H1 (cell line): ENCODE results near the gene KHDRBS1. TPM values are rescaled to one million over a fixed set of nuclear protein-coding genes. Genes with fewer than 3 reads are reported as not detected.
"Not testable (repeated sequence)": the region's sequence is repeated elsewhere in the genome, so short reads cannot be mapped to it uniquely, and the experiment has no call there.

Experiments
- CTCF ChIA-PET: fragments of 300-600 bp; sonication (Branson Sonifier 250); formaldehyde crosslinking; loops from one replicate; lab custom pipeline; 2021; ENCODE audit not compliant: partially characterized antibody; lab: Charles Lee
- POLR2A ChIA-PET: fragments of 300-600 bp; sonication (Branson Sonifier 250); formaldehyde crosslinking; loops from one replicate; lab custom pipeline; 2021; ENCODE audit warnings: inconsistent platforms; ENCODE audit not compliant: partially characterized antibody; lab: Charles Lee
- DNase-seq, 2 experiments: peaks; one replicate each; pipeline versions ENCODE4 v3.0.0 to v3.0.0-alpha.2; 2010 to 2022; ENCODE audit warnings: low spot score in 2 of 2, low read depth in 1 of 2, mixed read lengths in 1 of 2
- FAIRE-seq: peaks from 2 replicates; lab custom pipeline; 2011; peaks lifted over from hg19 to GRCh38; lab: Jason Lieb, UNC
- H2AFZ ChIP-seq: 2 replicates; pipeline ENCODE4 v1.8.1; 2012; ENCODE audit warnings: low read length, inconsistent platforms
- H2AK5ac ChIP-seq: 2 replicates; pipeline ENCODE4 v1.6.1; 2013; ENCODE audit warnings: low read depth, low read length
- H2BK120ac ChIP-seq: replicated peaks from 2 replicates; pipeline ENCODE3; 2013; ENCODE audit warnings: low read depth, low read length, inconsistent platforms
- H2BK12ac ChIP-seq: 2 replicates; pipeline ENCODE4 v1.6.1; 2013; ENCODE audit warnings: low read depth, low read length
- H2BK15ac ChIP-seq: 2 replicates; pipeline ENCODE4 v1.6.1; 2013; ENCODE audit warnings: low read length
- H2BK20ac ChIP-seq: 2 replicates; pipeline ENCODE4 v1.6.1; 2013; ENCODE audit warnings: low read length
- H2BK5ac ChIP-seq: 2 replicates; pipeline ENCODE4 v1.6.1; 2013; ENCODE audit warnings: low read depth, low read length
- H3K14ac ChIP-seq: 2 replicates; pipeline ENCODE4 v1.6.1; 2013; ENCODE audit warnings: inconsistent platforms; ENCODE audit not compliant: insufficient read length
- H3K18ac ChIP-seq: 2 replicates; pipeline ENCODE4 v1.6.1; 2013; ENCODE audit warnings: low read length; ENCODE audit errors: extremely low read depth
- H3K23ac ChIP-seq: 2 replicates; pipeline ENCODE4 v1.6.1; 2013; ENCODE audit warnings: inconsistent platforms; ENCODE audit not compliant: insufficient read length
- H3K23me2 ChIP-seq: 2 replicates; pipeline ENCODE4 v1.6.1; 2013; ENCODE audit warnings: low read depth, low read length
- H3K27ac ChIP-seq: 2 replicates; pipeline ENCODE4 v1.6.1; 2011; ENCODE audit warnings: low read depth, low read length, inconsistent platforms
- H3K27me3 ChIP-seq, 4 experiments: replicated peaks in 1 of 4; 1 replicate in 1 of 4; 2 replicates in 3 of 4; pipeline versions ENCODE4 v1.6.1 to v1.8.1; 2011 to 2013; ENCODE audit warnings: low read length in 3 of 4, mild to moderate bottlenecking in 3 of 4, inconsistent platforms in 2 of 4, mixed read lengths in 2 of 4, moderate library complexity in 1 of 4; ENCODE audit not compliant: control insufficient read depth in 3 of 4, insufficient read depth in 3 of 4; ENCODE audit errors: extremely low read depth in 1 of 4
- H3K36me3 ChIP-seq, 4 experiments: 2 replicates each; pipeline versions ENCODE4 v1.6.1 to v1.8.1; 2011 to 2013; ENCODE audit warnings: mild to moderate bottlenecking in 4 of 4, low read length in 3 of 4, moderate library complexity in 2 of 4, control low read depth in 1 of 4, inconsistent platforms in 1 of 4; ENCODE audit not compliant: insufficient read depth in 4 of 4, control insufficient read depth in 2 of 4
- H3K4ac ChIP-seq: replicated peaks from 2 replicates; pipeline ENCODE3; 2013; ENCODE audit warnings: low read length, low read depth, mixed read lengths, inconsistent platforms; ENCODE audit not compliant: insufficient read length
- H3K4me1 ChIP-seq, 4 experiments: replicated peaks in 1 of 4; 1 replicate in 1 of 4; 2 replicates in 3 of 4; pipeline versions ENCODE4 v1.6.1 to v1.8.1; 2011 to 2013; ENCODE audit warnings: low read length in 3 of 4, inconsistent platforms in 2 of 4, mixed read lengths in 1 of 4; ENCODE audit not compliant: insufficient read depth in 4 of 4, control insufficient read depth in 3 of 4
- H3K4me2 ChIP-seq, 2 experiments: 2 replicates each; pipeline versions ENCODE4 v1.6.1 to v1.8.1; 2011 to 2013; ENCODE audit warnings: low read depth in 2 of 2, low read length in 2 of 2, control low read depth in 1 of 2, inconsistent platforms in 1 of 2, mild to moderate bottlenecking in 1 of 2; ENCODE audit not compliant: insufficient read depth in 1 of 2
- H3K4me3 ChIP-seq, 4 experiments: fragments of 200-600, 300-600 bp in 1 of 4; sonication (generic), shearing (Covaris generic), sonication (Bioruptor Twin) in 1 of 4; 2 replicates each; pipeline versions ENCODE4 v1.5.1 to v1.8.1; 2011 to 2016; ENCODE audit warnings: low read length in 4 of 4, low read depth in 3 of 4, control low read depth in 2 of 4, inconsistent platforms in 2 of 4, mild to moderate bottlenecking in 2 of 4, mixed read lengths in 1 of 4, moderate library complexity in 1 of 4; ENCODE audit not compliant: insufficient read depth in 2 of 4; ENCODE audit errors: extremely low read depth in 1 of 4
- H3K56ac ChIP-seq: replicated peaks from 2 replicates; pipeline ENCODE3; 2013; ENCODE audit warnings: low read depth, mild to moderate bottlenecking, mixed read lengths, low read length, inconsistent platforms; ENCODE audit not compliant: insufficient read length
- H3K79me1 ChIP-seq: 2 replicates; pipeline ENCODE4 v1.6.1; 2013; ENCODE audit warnings: low read depth, low read length, control low read depth
- H3K79me2 ChIP-seq, 2 experiments: 2 replicates each; pipeline versions ENCODE4 v1.6.1 to v1.8.1; 2012 to 2013; ENCODE audit warnings: low read length in 2 of 2, mild to moderate bottlenecking in 2 of 2, inconsistent platforms in 1 of 2; ENCODE audit not compliant: insufficient read depth in 2 of 2, control insufficient read depth in 1 of 2
- H3K9ac ChIP-seq, 4 experiments: replicated peaks in 1 of 4; 1 replicate in 1 of 4; 2 replicates in 3 of 4; pipeline versions ENCODE4 v1.6.1 to v1.8.1; 2011 to 2013; ENCODE audit warnings: low read depth in 3 of 4, low read length in 3 of 4, control low read depth in 2 of 4, mild to moderate bottlenecking in 2 of 4, moderate library complexity in 2 of 4, inconsistent platforms in 1 of 4; ENCODE audit errors: extremely low read depth in 1 of 4
- H3K9me3 ChIP-seq, 2 experiments: 2 replicates each; pipeline versions ENCODE4 v1.6.1 to v1.8.1; 2012 to 2013; ENCODE audit warnings: mild to moderate bottlenecking in 2 of 2, moderate library complexity in 2 of 2, control low read depth in 1 of 2, inconsistent platforms in 1 of 2, low read depth in 1 of 2, low read length in 1 of 2, mixed read lengths in 1 of 2; ENCODE audit not compliant: insufficient read depth in 2 of 2
- H4K20me1 ChIP-seq, 2 experiments: replicated peaks in 1 of 2; 2 replicates each; pipeline versions ENCODE3 to v1.8.1; 2011 to 2013; ENCODE audit warnings: inconsistent platforms in 2 of 2, low read length in 2 of 2, mild to moderate bottlenecking in 1 of 2; ENCODE audit not compliant: insufficient read depth in 2 of 2, control insufficient read depth in 1 of 2
- H4K5ac ChIP-seq: 2 replicates; pipeline ENCODE4 v1.6.1; 2013; ENCODE audit warnings: low read length, low read depth, mixed read lengths, inconsistent platforms; ENCODE audit not compliant: insufficient read length
- H4K8ac ChIP-seq: 2 replicates; pipeline ENCODE4 v1.8.0; 2013; ENCODE audit warnings: mild to moderate bottlenecking, moderate library complexity, low read length, inconsistent platforms; ENCODE audit not compliant: insufficient read depth; ENCODE audit errors: extremely low read depth
- H4K91ac ChIP-seq: replicated peaks from 2 replicates; pipeline ENCODE3; 2013; ENCODE audit warnings: low read length, mixed read lengths, inconsistent platforms; ENCODE audit not compliant: insufficient read length
- WGBS, 2 experiments: shearing (Covaris generic) in 1 of 2; methylation state at CpG; one replicate each; pipeline versions ENCODE4 v1.1.6 to v1.1.7; 2013 to 2015; ENCODE audit warnings: low lambda C conversion rate in 2 of 2, mixed read lengths in 2 of 2, inconsistent platforms in 1 of 2, low coverage in 1 of 2, missing lambda C conversion rate in 1 of 2; ENCODE audit not compliant: insufficient replicate concordance in 2 of 2, insufficient coverage in 1 of 2, insufficient read length in 1 of 2; ENCODE audit errors: extremely low coverage in 1 of 2, missing lambda C conversion rate in 1 of 2; 5-methylcytosine and 5-hydroxymethylcytosine counted together
- polyA plus RNA-seq, 7 experiments: library from polyadenylated mRNA; depleted of rRNA in 3 of 7; stranded (reverse) in 5 of 7; unstranded in 2 of 7; fragments of >200 nt in 5 of 7; fragments of 200-250 nt in 2 of 7; gene quantifications; 1 replicate in 5 of 7; 2 replicates in 1 of 7; 4 replicates in 1 of 7; pipeline versions ENCODE4 v1.2.1 to v1.2.3, GENCODE V29; 2011 to 2013; ENCODE audit warnings: missing spikeins in 2 of 7, mixed read lengths in 2 of 7
- total RNA-seq: library from RNA; stranded (reverse); fragmentation: NEBNext Ultra II Directional; extraction: Animal tissue kit (Norgen Biotek cat#: 25700); gene quantifications from 2 replicates; pipeline ENCODE4 v1.2.1, GENCODE V29; 2021

The KHDRBS1 gene
- total and polyA plus RNA-seq, 2 of the 8 experiments (the other 6 are each of a cell fraction or from before 2014, with no cell fraction given): 53.8 to 284 TPM

- H2AK5ac ChIP-seq, H3K27ac ChIP-seq, FAIRE-seq, H3K36me3 ChIP-seq, DNase-seq, H3K23me2 ChIP-seq, H2AFZ ChIP-seq, H2BK5ac ChIP-seq, H4K91ac ChIP-seq, H3K4me1 ChIP-seq, H3K4ac ChIP-seq, H4K5ac ChIP-seq, H3K27me3 ChIP-seq, H3K9me3 ChIP-seq, H2BK12ac ChIP-seq, H3K56ac ChIP-seq, H3K4me2 ChIP-seq, H4K8ac ChIP-seq, H3K18ac ChIP-seq, H3K79me2 ChIP-seq, H3K9ac ChIP-seq, H3K4me3 ChIP-seq, H3K14ac ChIP-seq, H2BK20ac ChIP-seq, H2BK120ac ChIP-seq, H4K20me1 ChIP-seq, H3K79me1 ChIP-seq, H3K23ac ChIP-seq, H2BK15ac ChIP-seq: not testable (repeated sequence)
- CTCF ChIA-PET: interaction anchor here (1.6 to 10.0 kb wide), 5 partner anchors 8 to 187 kb away, joined by 5 to 72 read pairs (median 15); partner anchors contain the start of genes KHDRBS1 and SPOCD1
- POLR2A ChIA-PET: interaction anchor here (0.7 to 4.0 kb wide), 2 partner anchors 12 to 13 kb away, joined by 3 to 20 read pairs; partner anchors contain the start of gene KHDRBS1
- WGBS, 2 experiments: 95% methylated on average over 4 of the region's 4 CpGs; no CpG with 5 or more reads in 1 of the 2 experiments
These were observed 11.4 kb upstream of the KHDRBS1 start for GRCh38 chr1:32002285-32002684.
